ENCODE measurements around the gene ZNF672. TPM values are rescaled to one million over a fixed set of nuclear protein-coding genes. Genes with fewer than 3 reads are reported as not detected.

ZNF672 gene
- total and polyA plus RNA-seq, 2 of the 13 experiments (the other 11 are each of a cell fraction or from before 2014, with no cell fraction given), result 17.2 to 22.9 TPM

GRCh38 chr1:248873409-248873992 is 35.5 kb downstream of the ZNF672 start (continued):
- TF ChIP-seq ZNF609 (CRISPR knock-in tag; IDR thresholded peaks at IDR 0.05; ENCODE audit: borderline replicate concordance), result no peak
- TF ChIP-seq ZNF512 (CRISPR knock-in tag; IDR thresholded peaks at IDR 0.05), result no peak
- TF ChIP-seq NFIC (IDR thresholded peaks at IDR 0.05; ENCODE audit: low read length), result no peak
- no peak for TF ChIP-seq ZNF382 (CRISPR knock-in tag; IDR thresholded peaks at IDR 0.05; ENCODE audit: borderline replicate concordance)
- TF ChIP-seq ZNF891 (CRISPR knock-in tag; IDR thresholded peaks at IDR 0.05), result peak; percentile 42; the same call in 1 of the 2 replicates
- TF ChIP-seq ZNF597 (CRISPR knock-in tag; IDR thresholded peaks at IDR 0.05), result peak; percentile 8; the same call in 1 of the 2 replicates
- TF ChIP-seq STAG1 (CRISPR knock-in tag; IDR thresholded peaks at IDR 0.05), result peak; percentile 9; the same call in 1 of the 2 replicates
- TF ChIP-seq ZNF18 (CRISPR knock-in tag; IDR thresholded peaks at IDR 0.05; ENCODE audit: insufficient replicate concordance), result no peak
- no peak for TF ChIP-seq HMG20A (CRISPR knock-in tag; IDR thresholded peaks at IDR 0.05; ENCODE audit: borderline replicate concordance)
- TF ChIP-seq NFYB (CRISPR knock-in tag; IDR thresholded peaks at IDR 0.05), result no peak
- peak; percentile 57; the same call in 1 of the 2 replicates for TF ChIP-seq ZNF451 (CRISPR knock-in tag; IDR thresholded peaks at IDR 0.05)
- TF ChIP-seq MAX (IDR thresholded peaks at IDR 0.05), result 0 out of 2 replicates have a peak, but pooled peaks have one; percentile 0
- no peak for TF ChIP-seq BRCA1 (CRISPR knock-in tag; IDR thresholded peaks at IDR 0.05)
- TF ChIP-seq MEF2D (CRISPR knock-in tag; IDR thresholded peaks at IDR 0.05), result no peak
- TF ChIP-seq PRDM10 (CRISPR knock-in tag; IDR thresholded peaks at IDR 0.05; ENCODE audit: low read depth), result peak; percentile 27; the same call in 1 of the 2 replicates

Measured in HepG2 (cell line).